HEK293T (cell line): ENCODE results near the gene STBD1.

ENCODE experiments used
- CTCF ChIA-PET: fragments of 350-600 bp; formaldehyde crosslinking; extraction: SDS; loops from one replicate; lab custom pipeline; 2021; ENCODE audit warnings: antibody characterized with exemption, inconsistent platforms; lab: Yijun Ruan, JAX
- POLR2A ChIA-PET: fragments of 350-600 bp; formaldehyde crosslinking; extraction: SDS; loops from one replicate; lab custom pipeline; 2020; ENCODE audit warnings: antibody characterized with exemption, inconsistent platforms; lab: Yijun Ruan, JAX
- DNase-seq: peaks from one replicate; pipeline ENCODE4 v3.0.0; 2012; ENCODE audit warnings: mixed read lengths; ENCODE audit errors: extremely low spot score
- ARNT ChIP-seq: fragments of 450-650 bp; IDR thresholded peaks from 2 replicates; pipeline ENCODE4 v1.6.1; 2017; ENCODE audit warnings: mild to moderate bottlenecking
- BHLHE40 ChIP-seq: fragments of 450-650 bp; IDR thresholded peaks from 2 replicates; pipeline ENCODE4 v1.6.1; 2016; ENCODE audit warnings: mild to moderate bottlenecking, moderate library complexity, borderline replicate concordance
- CTBP1 ChIP-seq: fragments of 450-650 bp; IDR thresholded peaks from 2 replicates; pipeline ENCODE4 v1.6.1; 2016; ENCODE audit warnings: borderline replicate concordance
- ELF4 ChIP-seq: fragments of 450-650 bp; IDR thresholded peaks from 2 replicates; pipeline ENCODE4 v1.6.1; 2017; ENCODE audit warnings: antibody characterized with exemption
- FOXA1 ChIP-seq: fragments of 450-650 bp; IDR thresholded peaks from 2 replicates; pipeline ENCODE4 v1.6.1; 2016; ENCODE audit warnings: mild to moderate bottlenecking
- FOXK2 ChIP-seq: fragments of 450-650 bp; IDR thresholded peaks from 2 replicates; pipeline ENCODE4 v1.6.1; 2016; ENCODE audit warnings: mild to moderate bottlenecking
- FOXM1 ChIP-seq: fragments of 450-650 bp; IDR thresholded peaks from 2 replicates; pipeline ENCODE4 v1.6.1; 2017; ENCODE audit warnings: mild to moderate bottlenecking, borderline replicate concordance
- HDGF ChIP-seq: fragments of 450-650 bp; IDR thresholded peaks from 2 replicates; pipeline ENCODE4 v1.6.1; 2017; ENCODE audit warnings: antibody characterized with exemption, borderline replicate concordance
- L3MBTL2 ChIP-seq: fragments of 450-650 bp; conservative IDR thresholded peaks from 2 replicates; pipeline ENCODE4 v1.6.1; 2016; ENCODE audit warnings: mild to moderate bottlenecking
- LEF1 ChIP-seq: fragments of 450-650 bp; IDR thresholded peaks from 2 replicates; pipeline ENCODE4 v1.6.1; 2017; ENCODE audit warnings: mild to moderate bottlenecking, borderline replicate concordance
- NFRKB ChIP-seq: fragments of 450-650 bp; IDR thresholded peaks from 2 replicates; pipeline ENCODE4 v1.6.1; 2016; ENCODE audit warnings: mild to moderate bottlenecking, moderate library complexity
- SP1 ChIP-seq: fragments of 450-650 bp; IDR thresholded peaks from 2 replicates; pipeline ENCODE4 v1.6.1; 2017
- SUZ12 ChIP-seq: fragments of 450-650 bp; IDR thresholded peaks from 2 replicates; pipeline ENCODE4 v1.6.1; 2016; ENCODE audit warnings: mild to moderate bottlenecking
- TARDBP ChIP-seq: fragments of 450-650 bp; IDR thresholded peaks from 2 replicates; pipeline ENCODE4 v1.6.1; 2016
- ZNF384 ChIP-seq: fragments of 450-650 bp; IDR thresholded peaks from 2 replicates; pipeline ENCODE4 v1.6.1; 2016
- TF ChIP-seq, protein P1 (sequence below): fragments of 450-650 bp; IDR thresholded peaks from 2 replicates; pipeline ENCODE4 v1.6.1; 2016

The STBD1 gene

DNA sequence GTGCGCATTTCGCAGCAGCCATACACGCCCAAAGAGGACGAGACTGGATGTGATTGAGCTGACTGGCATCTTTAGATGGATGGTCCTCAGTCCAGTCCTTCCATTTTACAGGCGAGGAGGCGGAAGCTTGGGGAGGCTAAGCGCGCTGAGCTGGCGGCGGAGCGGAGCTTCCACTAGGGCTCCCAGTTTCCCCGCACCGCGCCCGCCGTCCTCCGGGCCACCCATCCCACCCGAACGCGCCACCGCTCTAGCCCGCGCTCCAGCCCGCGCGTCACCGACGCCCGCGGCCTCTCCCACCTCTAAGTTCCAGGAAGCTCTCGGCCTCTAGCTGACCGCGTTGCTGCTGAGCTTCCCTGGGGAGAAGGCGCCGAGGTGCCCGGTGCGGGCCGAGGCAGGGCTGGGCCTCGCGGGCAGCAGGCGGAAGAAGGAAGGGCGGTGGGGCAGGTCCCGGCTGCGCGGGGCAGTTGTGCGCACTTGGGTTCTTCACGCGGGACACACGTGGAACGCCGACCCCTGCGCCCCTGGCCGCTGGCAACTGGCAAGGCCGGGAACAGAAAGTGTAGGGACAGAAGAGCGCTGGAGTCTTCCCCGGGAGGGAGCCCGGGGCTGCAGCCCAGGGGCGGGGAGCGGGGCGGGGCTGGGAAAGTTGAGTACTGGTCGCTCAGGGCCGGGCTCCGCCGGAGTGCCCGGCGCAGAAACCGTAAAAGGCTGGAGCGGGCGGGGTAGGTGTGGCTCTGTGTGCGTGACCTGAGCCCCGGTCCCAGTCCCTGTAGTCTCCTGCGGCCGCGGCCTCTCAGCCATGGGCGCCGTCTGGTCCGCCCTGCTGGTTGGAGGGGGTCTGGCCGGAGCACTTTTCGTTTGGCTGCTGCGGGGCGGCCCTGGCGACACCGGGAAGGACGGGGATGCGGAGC is at the start of gene STBD1:
STBD1 (plus strand) TSS at position 763 of the 911 bp plus-strand sequence; CDS start at position 800, 37 bp downstream.
- POLR2A ChIA-PET, result interaction anchor here (0.9 to 3.5 kb wide), 13 partner anchors 10 to 126 kb away, joined by 3 to 25 read pairs (median 5); partner anchors contain the start of gene SCARB2
- TF ChIP-seq, protein P1, sequence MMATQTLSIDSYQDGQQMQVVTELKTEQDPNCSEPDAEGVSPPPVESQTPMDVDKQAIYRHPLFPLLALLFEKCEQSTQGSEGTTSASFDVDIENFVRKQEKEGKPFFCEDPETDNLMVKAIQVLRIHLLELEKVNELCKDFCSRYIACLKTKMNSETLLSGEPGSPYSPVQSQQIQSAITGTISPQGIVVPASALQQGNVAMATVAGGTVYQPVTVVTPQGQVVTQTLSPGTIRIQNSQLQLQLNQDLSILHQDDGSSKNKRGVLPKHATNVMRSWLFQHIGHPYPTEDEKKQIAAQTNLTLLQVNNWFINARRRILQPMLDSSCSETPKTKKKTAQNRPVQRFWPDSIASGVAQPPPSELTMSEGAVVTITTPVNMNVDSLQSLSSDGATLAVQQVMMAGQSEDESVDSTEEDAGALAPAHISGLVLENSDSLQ, result no peak
- TF ChIP-seq L3MBTL2 (peak; percentile 89), FOXA1 (no peak), ZNF384 (no peak), SUZ12 (no peak), FOXM1 (no peak)
- DNase-seq, result peak; percentile 74
- CTCF ChIA-PET, result interaction anchor here (0.6 to 3.4 kb wide), 10 partner anchors 9 to 496 kb away, joined by 3 to 20 read pairs (median 3); no protein-coding TSS in a partner anchor

- no peak for DNase-seq
- POLR2A ChIA-PET, result no interaction called here
- CTCF ChIA-PET, result no interaction called here
- no peak for TF ChIP-seq NFRKB
Observed at GRCh38 chr4:76256968-76257367, 49.6 kb upstream of the STBD1 start.

GRCh38 chr4:76257824-76258223 is 48.7 kb upstream of the STBD1 start:
- TF ChIP-seq, protein P1, result no peak
- TF ChIP-seq ELF4 (no peak), TARDBP (no peak), CTBP1 (no peak), BHLHE40 (no peak), ZNF384 (no peak), SP1 (no peak), LEF1 (no peak), FOXM1 (no peak)
- DNase-seq, result no peak
- POLR2A ChIA-PET, result no interaction called here
- CTCF ChIA-PET, result no interaction called here

DNA sequence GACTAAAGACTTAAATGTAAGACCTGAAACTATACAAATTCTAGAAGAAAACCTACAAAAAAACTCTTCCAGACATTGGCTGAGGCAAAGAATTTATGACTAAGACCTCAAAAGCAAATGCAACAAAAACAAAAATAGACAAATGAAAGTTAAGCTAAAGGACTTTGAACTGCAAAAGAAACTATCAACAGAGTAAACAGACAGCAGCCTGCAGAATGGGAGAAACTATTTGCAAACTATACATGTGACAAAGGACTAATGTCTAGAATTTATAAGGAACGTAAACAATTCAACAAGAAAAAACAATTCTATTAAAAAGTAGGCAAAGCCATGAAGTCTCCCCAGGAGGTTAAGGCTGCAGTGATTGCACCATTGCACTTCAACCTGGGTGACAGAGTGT is 46.0 kb upstream of the STBD1 start:
- CTCF ChIA-PET, result no interaction called here
- POLR2A ChIA-PET, result no interaction called here
- TF ChIP-seq CTBP1 (no peak), FOXA1 (no peak), ZNF384 (no peak), ARNT (no peak), ELF4 (no peak), HDGF (no peak), SP1 (no peak), FOXK2 (no peak), FOXM1 (no peak), LEF1 (no peak), SUZ12 (no peak), NFRKB (no peak), L3MBTL2 (no peak), BHLHE40 (no peak), TARDBP (no peak)
- TF ChIP-seq, protein P1, result no peak

GRCh38 chr4:76265631-76266218 is 40.8 kb upstream of the STBD1 start:
- CTCF ChIA-PET, result no interaction called here
- no peak for TF ChIP-seq FOXK2
- TF ChIP-seq SP1, result no peak
- TF ChIP-seq SUZ12, result no peak
- TF ChIP-seq LEF1, result no peak
- no peak for TF ChIP-seq NFRKB
- TF ChIP-seq ARNT, result no peak
- no peak for TF ChIP-seq HDGF
- no peak for TF ChIP-seq ELF4
- no peak for TF ChIP-seq BHLHE40
- no peak for TF ChIP-seq FOXA1
- TF ChIP-seq CTBP1, result no peak
- TF ChIP-seq ZNF384, result no peak
- TF ChIP-seq L3MBTL2, result no peak
- TF ChIP-seq, protein P1, result no peak
- TF ChIP-seq FOXM1, result no peak
- TF ChIP-seq TARDBP, result no peak
- no peak for DNase-seq
- POLR2A ChIA-PET, result no interaction called here

More for the DNA sequence above, 46.0 kb upstream of the STBD1 start:
- DNase-seq, result no peak
